ENCODE data around the gene TNS1.

The TNS1 gene

DNA sequence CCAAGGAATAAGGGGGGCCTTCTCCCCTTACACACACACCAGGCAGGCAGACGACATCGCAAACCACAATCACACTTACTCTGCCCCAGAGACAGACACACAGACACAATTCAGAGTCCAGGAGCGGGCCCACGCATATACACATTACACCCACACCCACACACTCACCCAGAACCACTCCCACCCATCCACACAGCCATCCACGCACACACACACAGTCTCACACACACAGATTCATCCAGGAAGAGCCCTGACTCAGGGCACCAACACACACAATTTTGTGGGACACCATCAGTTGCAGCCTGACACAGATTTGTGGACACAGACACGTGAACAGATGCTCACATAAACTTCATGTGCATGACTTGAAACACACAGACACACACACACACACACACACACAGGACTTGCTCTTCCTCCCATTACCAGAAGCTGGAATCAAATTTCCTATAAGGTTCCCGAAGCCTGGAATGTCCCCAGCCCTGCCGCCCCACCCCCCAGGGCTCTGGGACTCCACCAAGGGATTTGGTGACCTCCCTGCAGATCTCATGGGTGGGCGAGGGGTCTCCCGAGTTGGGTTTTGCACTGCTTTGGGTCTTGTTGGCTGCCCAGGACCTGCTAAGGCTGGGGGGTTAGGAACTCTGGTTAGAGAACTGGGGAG is 23.5 kb downstream of the TNS1 start:
- peak overlapping the region; percentile 58 for H3K9ac ChIP-seq (ENCODE audit: low read length)
- H3K4me3 ChIP-seq (ENCODE audit: low read length): no peak overlapping the region
- no peaks in the 10 kb centered on the region for H3K9me3 ChIP-seq (ENCODE audit: control insufficient read depth, low read length)
- H3K27me3 ChIP-seq (ENCODE audit: control insufficient read depth, insufficient read depth, low read length): no peaks in the 10 kb centered on the region
- no peaks in the 10 kb centered on the region for H3K36me3 ChIP-seq (ENCODE audit: control insufficient read depth, insufficient read depth, low read length)
- H3K4me1 ChIP-seq (ENCODE audit: control insufficient read depth, insufficient read depth, low read length): peaks cover 17% of the 10 kb centered on the region

DNA sequence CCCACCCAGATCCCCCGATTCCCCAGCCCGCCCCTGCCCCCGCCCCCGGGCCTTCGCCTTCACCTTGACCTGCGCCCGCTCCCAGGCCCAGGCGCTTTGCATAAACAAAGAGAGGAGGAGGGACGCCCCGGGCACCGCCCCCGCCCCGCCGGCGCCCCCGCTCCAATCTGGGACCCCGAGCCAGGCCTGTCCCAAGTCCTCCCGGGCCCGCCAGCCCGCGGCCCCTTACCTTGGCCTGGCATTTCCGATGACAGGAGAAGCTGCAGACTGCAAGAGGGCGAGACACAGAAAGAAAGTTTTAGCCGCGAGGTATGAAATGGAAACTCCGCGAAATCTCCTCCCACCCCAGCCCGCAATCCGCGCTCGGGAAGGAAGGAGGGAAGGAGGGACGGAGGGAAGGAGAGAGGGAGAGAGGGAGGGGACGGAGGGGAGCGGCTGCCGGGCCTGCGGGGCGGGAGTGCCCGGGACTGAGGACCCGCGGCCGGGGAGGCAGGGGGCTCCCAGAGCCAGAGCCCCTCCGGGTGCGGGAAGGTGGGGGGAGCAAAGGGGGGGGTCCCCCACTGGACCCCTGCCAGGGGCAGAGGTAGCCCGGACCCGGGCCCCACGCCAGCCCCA is 24.2 kb downstream of the TNS1 start:
- H3K9ac ChIP-seq (ENCODE audit: low read length): peak overlapping the region; percentile 58
- no peaks in the 10 kb centered on the region for H3K9me3 ChIP-seq (ENCODE audit: control insufficient read depth, low read length)
- H3K4me3 ChIP-seq (ENCODE audit: low read length): no peak overlapping the region
- no peaks in the 10 kb centered on the region for H3K36me3 ChIP-seq (ENCODE audit: control insufficient read depth, insufficient read depth, low read length)
- H3K27me3 ChIP-seq (ENCODE audit: control insufficient read depth, insufficient read depth, low read length): no peaks in the 10 kb centered on the region
- H3K4me1 ChIP-seq (ENCODE audit: control insufficient read depth, insufficient read depth, low read length): peaks cover 17% of the 10 kb centered on the region

GRCh38 chr2:217977840-217978535 is 24.8 kb downstream of the TNS1 start:
- Histone ChIP-seq H3K4me3 (ENCODE audit: low read length) (no peak overlapping the region), H3K36me3 (ENCODE audit: control insufficient read depth, insufficient read depth, low read length) (no peaks in the 10 kb centered on the region), H3K9ac (ENCODE audit: low read length) (no peak overlapping the region), H3K4me1 (ENCODE audit: control insufficient read depth, insufficient read depth, low read length) (peaks cover 17% of the 10 kb centered on the region), H3K9me3 (ENCODE audit: control insufficient read depth, low read length) (no peaks in the 10 kb centered on the region), H3K27me3 (ENCODE audit: control insufficient read depth, insufficient read depth, low read length) (no peaks in the 10 kb centered on the region)

DNA sequence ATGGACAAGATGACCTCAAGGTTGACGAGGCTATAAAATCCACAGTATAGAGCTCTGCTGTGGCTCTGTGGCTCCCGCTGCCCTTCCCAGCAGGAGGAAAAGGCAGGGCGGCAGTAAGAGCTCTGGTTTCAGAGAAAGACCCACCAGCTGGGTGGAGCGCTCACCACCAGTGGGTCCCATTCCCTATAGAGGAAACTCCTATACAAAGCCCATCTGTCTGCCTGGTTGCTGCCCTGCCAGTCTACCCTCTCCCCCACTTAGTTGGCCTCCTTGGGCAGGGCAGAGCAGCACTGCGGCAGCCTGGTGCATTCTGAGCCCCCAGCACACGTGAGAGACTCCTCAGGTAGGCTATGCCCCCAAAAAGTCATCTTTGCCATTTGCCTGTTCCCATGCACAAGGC is 26.5 kb downstream of the TNS1 start:
- peaks cover 17% of the 10 kb centered on the region for H3K4me1 ChIP-seq (ENCODE audit: control insufficient read depth, insufficient read depth, low read length)
- H3K36me3 ChIP-seq (ENCODE audit: control insufficient read depth, insufficient read depth, low read length): no peaks in the 10 kb centered on the region
- H3K4me3 ChIP-seq (ENCODE audit: low read length): no peak overlapping the region
- H3K27me3 ChIP-seq (ENCODE audit: control insufficient read depth, insufficient read depth, low read length): no peaks in the 10 kb centered on the region
- H3K9me3 ChIP-seq (ENCODE audit: control insufficient read depth, low read length): no peaks in the 10 kb centered on the region
- H3K9ac ChIP-seq (ENCODE audit: low read length): no peak overlapping the region

- no peak overlapping the region for H3K9ac ChIP-seq (ENCODE audit: low read length)
- H3K27me3 ChIP-seq (ENCODE audit: control insufficient read depth, insufficient read depth, low read length): no peaks in the 10 kb centered on the region
- H3K4me1 ChIP-seq (ENCODE audit: control insufficient read depth, insufficient read depth, low read length): peaks cover 17% of the 10 kb centered on the region
- H3K36me3 ChIP-seq (ENCODE audit: control insufficient read depth, insufficient read depth, low read length): no peaks in the 10 kb centered on the region
- no peak overlapping the region for H3K4me3 ChIP-seq (ENCODE audit: low read length)
- H3K9me3 ChIP-seq (ENCODE audit: control insufficient read depth, low read length): no peaks in the 10 kb centered on the region
Measured at GRCh38 chr2:217975626-217976025, 27.2 kb downstream of the TNS1 start.

GRCh38 chr2:217974389-217975005 is 28.3 kb downstream of the TNS1 start:
- Histone ChIP-seq H3K4me3 (ENCODE audit: low read length) (no peak overlapping the region), H3K9ac (ENCODE audit: low read length) (no peak overlapping the region), H3K27me3 (ENCODE audit: control insufficient read depth, insufficient read depth, low read length) (no peaks in the 10 kb centered on the region), H3K36me3 (ENCODE audit: control insufficient read depth, insufficient read depth, low read length) (no peaks in the 10 kb centered on the region), H3K9me3 (ENCODE audit: control insufficient read depth, low read length) (no peaks in the 10 kb centered on the region), H3K4me1 (ENCODE audit: control insufficient read depth, insufficient read depth, low read length) (peaks cover 11% of the 10 kb centered on the region)

GRCh38 chr2:217973008-217973787 is 29.6 kb downstream of the TNS1 start:
- no peak overlapping the region for H3K4me3 ChIP-seq (ENCODE audit: low read length)
- H3K36me3 ChIP-seq (ENCODE audit: control insufficient read depth, insufficient read depth, low read length): no peaks in the 10 kb centered on the region
- no peak overlapping the region for H3K9ac ChIP-seq (ENCODE audit: low read length)
- H3K4me1 ChIP-seq (ENCODE audit: control insufficient read depth, insufficient read depth, low read length): peaks cover 3% of the 10 kb centered on the region
- no peaks in the 10 kb centered on the region for H3K9me3 ChIP-seq (ENCODE audit: control insufficient read depth, low read length)
- no peaks in the 10 kb centered on the region for H3K27me3 ChIP-seq (ENCODE audit: control insufficient read depth, insufficient read depth, low read length)

DNA sequence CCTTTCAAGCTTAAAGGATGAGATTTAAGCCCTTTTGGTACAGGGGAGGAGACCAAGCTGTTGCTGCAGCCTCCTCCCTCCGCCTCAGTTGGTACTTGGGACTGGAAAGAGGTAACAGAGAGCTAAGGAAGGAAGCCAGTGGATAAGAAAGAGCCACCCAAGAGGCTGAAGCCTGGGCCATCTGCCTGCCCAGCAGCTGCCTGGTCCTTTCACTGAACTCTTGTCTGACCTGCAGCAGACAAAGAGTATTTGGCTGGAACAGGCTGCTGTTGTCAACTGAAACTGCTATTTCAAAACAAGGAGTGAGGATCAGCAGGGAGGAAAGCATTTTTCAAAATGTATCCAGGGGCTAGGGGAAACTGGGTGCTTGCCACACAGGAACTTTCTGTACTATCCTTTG is 30.3 kb downstream of the TNS1 start:
- Histone ChIP-seq H3K27me3 (ENCODE audit: control insufficient read depth, insufficient read depth, low read length) (no peaks in the 10 kb centered on the region), H3K9ac (ENCODE audit: low read length) (no peak overlapping the region), H3K36me3 (ENCODE audit: control insufficient read depth, insufficient read depth, low read length) (no peaks in the 10 kb centered on the region), H3K4me1 (ENCODE audit: control insufficient read depth, insufficient read depth, low read length) (no peaks in the 10 kb centered on the region), H3K4me3 (ENCODE audit: low read length) (no peak overlapping the region), H3K9me3 (ENCODE audit: control insufficient read depth, low read length) (no peaks in the 10 kb centered on the region)

- no peak overlapping the region for H3K9ac ChIP-seq (ENCODE audit: low read length)
- no peaks in the 10 kb centered on the region for H3K27me3 ChIP-seq (ENCODE audit: control insufficient read depth, insufficient read depth, low read length)
- H3K4me3 ChIP-seq (ENCODE audit: low read length): no peak overlapping the region
- H3K36me3 ChIP-seq (ENCODE audit: control insufficient read depth, insufficient read depth, low read length): no peaks in the 10 kb centered on the region
- H3K4me1 ChIP-seq (ENCODE audit: control insufficient read depth, insufficient read depth, low read length): no peaks in the 10 kb centered on the region
- H3K9me3 ChIP-seq (ENCODE audit: control insufficient read depth, low read length): no peaks in the 10 kb centered on the region
Measured at GRCh38 chr2:217972037-217972436, 30.8 kb downstream of the TNS1 start.

GRCh38 chr2:217971166-217971565 is 31.6 kb downstream of the TNS1 start:
- Histone ChIP-seq H3K9ac (ENCODE audit: low read length) (no peak overlapping the region), H3K36me3 (ENCODE audit: control insufficient read depth, insufficient read depth, low read length) (no peaks in the 10 kb centered on the region), H3K9me3 (ENCODE audit: control insufficient read depth, low read length) (no peaks in the 10 kb centered on the region), H3K4me3 (ENCODE audit: low read length) (no peak overlapping the region), H3K27me3 (ENCODE audit: control insufficient read depth, insufficient read depth, low read length) (no peaks in the 10 kb centered on the region), H3K4me1 (ENCODE audit: control insufficient read depth, insufficient read depth, low read length) (peaks cover under 1% of the 10 kb centered on the region)

- H3K4me3 ChIP-seq (ENCODE audit: low read length): no peak overlapping the region
- H3K9me3 ChIP-seq (ENCODE audit: control insufficient read depth, low read length): no peaks in the 10 kb centered on the region
- no peaks in the 10 kb centered on the region for H3K27me3 ChIP-seq (ENCODE audit: control insufficient read depth, insufficient read depth, low read length)
- H3K9ac ChIP-seq (ENCODE audit: low read length): no peak overlapping the region
- H3K36me3 ChIP-seq (ENCODE audit: control insufficient read depth, insufficient read depth, low read length): no peaks in the 10 kb centered on the region
- peaks cover 10% of the 10 kb centered on the region for H3K4me1 ChIP-seq (ENCODE audit: control insufficient read depth, insufficient read depth, low read length)
Measured at GRCh38 chr2:217970206-217970605, 32.6 kb downstream of the TNS1 start.

All from mucosa of stomach (tissue), 1 donor.